H54 (cell line): ENCODE data around the gene SIPA1L3.
"Not testable (repeated sequence)": the region's sequence is repeated elsewhere in the genome, so short reads cannot be mapped to it uniquely, and the experiment has no call there.

Source experiments
- DNase-seq: peaks from one replicate; pipeline ENCODE4 v3.0.0; 2011; ENCODE audit warnings: low spot score, mixed read lengths; ENCODE audit not compliant: insufficient read length
- FAIRE-seq: peaks from 3 replicates; lab custom pipeline; 2011; peaks lifted over from hg19 to GRCh38; lab: Jason Lieb, UNC
- POLR2A ChIP-seq: IDR thresholded peaks from 2 replicates; pipeline ENCODE4 v1.6.1; 2011; ENCODE audit warnings: low read depth, mild to moderate bottlenecking, low read length

Gene SIPA1L3

GRCh38 chr19:37896180-37896579, 10.8 kb upstream of the SIPA1L3 start:
- no peak for TF ChIP-seq POLR2A
- FAIRE-seq (no peak), DNase-seq (no peak)

- no peak for TF ChIP-seq POLR2A
- DNase-seq (no peak), FAIRE-seq (no peak)
Measured at GRCh38 chr19:37899453-37899852, 7.6 kb upstream of the SIPA1L3 start.

- TF ChIP-seq POLR2A, result no peak
- DNase-seq (no peak), FAIRE-seq (no peak)
Measured at GRCh38 chr19:37899966-37900365, 7.0 kb upstream of the SIPA1L3 start.

GRCh38 chr19:37902668-37903067, 4.3 kb upstream of the SIPA1L3 start:
- no peak for TF ChIP-seq POLR2A
- FAIRE-seq, result peak; percentile 67
- DNase-seq, result peak; percentile 80

GRCh38 chr19:37903096-37903495, 3.9 kb upstream of the SIPA1L3 start:
- no peak for TF ChIP-seq POLR2A
- DNase-seq, result no peak
- no peak for FAIRE-seq

GRCh38 chr19:37905946-37906868, 801 bp upstream of the SIPA1L3 start, which contains the start of gene WDR87:
Gene WDR87, minus strand, starts transcription at chr19:37906594. Its CDS starts 8,355 bp downstream, at chr19:37898239.
- DNase-seq (no peak), FAIRE-seq (no peak)
- TF ChIP-seq POLR2A, result no peak

- FAIRE-seq (no peak), DNase-seq (no peak)
- TF ChIP-seq POLR2A, result no peak
Measured at GRCh38 chr19:37907735-37908455, 887 bp downstream of the SIPA1L3 start.

GRCh38 chr19:37909661-37910199, 2.7 kb downstream of the SIPA1L3 start:
- TF ChIP-seq POLR2A, result no peak
- DNase-seq (no peak), FAIRE-seq (no peak)

- TF ChIP-seq POLR2A, result no peak
- FAIRE-seq, result no peak
- DNase-seq, result no peak
Measured at GRCh38 chr19:37914908-37915307, 7.9 kb downstream of the SIPA1L3 start.

GRCh38 chr19:37920591-37921450, 13.8 kb downstream of the SIPA1L3 start:
- FAIRE-seq (no peak), DNase-seq (no peak)
- no peak for TF ChIP-seq POLR2A

- DNase-seq, FAIRE-seq: not testable (repeated sequence)
Measured at GRCh38 chr19:37924573-37924972, 17.6 kb downstream of the SIPA1L3 start.

GRCh38 chr19:37925212-37925611, 18.2 kb downstream of the SIPA1L3 start:
- DNase-seq, result no peak
- no peak for TF ChIP-seq POLR2A
- FAIRE-seq, result no peak

GRCh38 chr19:37926255-37926654, 19.2 kb downstream of the SIPA1L3 start:
- FAIRE-seq (no peak), DNase-seq (peak; percentile 58)
- TF ChIP-seq POLR2A, result no peak
